Left ventricle myocardium inferior (tissue), 1 donor: ENCODE measurements around the gene CFAP46. TPM values are rescaled to one million over a fixed set of nuclear protein-coding genes. Genes with fewer than 3 reads are reported as not detected.

ENCODE experiments used
- DNase-seq: peaks from one replicate; pipeline ENCODE4 v3.0.0-alpha.2; 2020
- H3K27ac ChIP-seq: fragments of 200-600 bp; replicated peaks from 2 replicates; pipeline ENCODE4 v1.8.0; 2021
- H3K27me3 ChIP-seq: fragments of 200-600 bp; 2 replicates; pipeline ENCODE4 v1.8.0; 2021; ENCODE audit warnings: low read depth
- H3K36me3 ChIP-seq: fragments of 200-600 bp; 2 replicates; pipeline ENCODE4 v1.8.0; 2021
- H3K4me1 ChIP-seq: fragments of 200-600 bp; 2 replicates; pipeline ENCODE4 v1.8.0; 2021
- H3K4me3 ChIP-seq: fragments of 200-600 bp; 2 replicates; pipeline ENCODE4 v1.8.0; 2021; ENCODE audit warnings: mild to moderate bottlenecking, moderate library complexity
- H3K9me3 ChIP-seq: fragments of 200-600 bp; replicated peaks from 2 replicates; pipeline ENCODE4 v1.8.0; 2021
- intact Hi-C: fragments of 100-400 bp; cut with micrococcal nuclease; formaldehyde crosslinking; loops from one replicate; pipeline ENCODE4 v1.11.0; 2022
- total RNA-seq: library from RNA; stranded (reverse); fragmentation: NEBNext Ultra II Directional; extraction: Animal tissue kit (Norgen Biotek cat#: 25700); gene quantifications from one replicate; pipeline ENCODE4 v1.2.1, GENCODE V29; 2021
- TF ChIP-seq, protein P1 (sequence below): fragments of 200-600 bp; IDR thresholded peaks from 2 replicates; pipeline ENCODE4 v1.8.0; 2021; ENCODE audit warnings: antibody characterized with exemption, mild to moderate bottlenecking, borderline replicate concordance
- donor health status: DM: no; HTN: yes; CAD: no; lungs with severe emphysema.

The CFAP46 gene
- total RNA-seq, 1 donor from 2014 or later = 0.99 TPM

DNA sequence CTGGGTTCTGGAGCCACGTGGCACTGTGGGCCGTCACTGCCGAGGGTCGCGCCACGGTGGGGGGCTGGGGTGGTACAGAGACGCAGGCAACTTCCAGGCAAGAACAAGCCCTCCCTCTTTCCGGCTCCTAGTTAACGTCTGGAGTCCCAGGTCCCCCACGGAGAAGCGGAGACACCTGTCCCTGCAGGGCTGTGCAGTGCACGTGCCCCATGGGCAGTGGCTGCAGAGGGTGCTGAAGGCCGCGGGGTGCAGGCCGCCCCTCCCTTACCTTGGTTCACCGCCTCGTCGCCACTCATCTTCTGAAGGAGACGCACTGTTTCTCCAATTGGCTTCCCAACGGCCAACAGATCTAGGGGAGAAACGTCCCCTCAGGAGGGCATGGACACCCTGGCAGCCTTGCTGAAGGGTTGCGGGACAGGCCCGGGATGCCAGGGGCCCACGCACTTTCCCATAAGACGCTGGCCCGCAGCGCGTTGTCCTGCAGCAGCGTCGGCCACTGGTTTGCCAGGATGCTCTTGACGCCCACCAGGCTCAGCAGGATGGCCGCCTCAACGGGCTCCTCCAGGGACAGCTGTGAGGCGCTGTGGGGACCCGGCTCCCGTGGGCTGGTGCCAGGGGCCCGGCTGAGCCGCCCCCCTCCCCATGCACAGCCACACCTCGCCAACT, 132.1 kb downstream of the CFAP46 start:
- peaks cover 90% of the 10 kb centered on the region for H3K27me3 ChIP-seq
- intact Hi-C loops = no loop called here
- TF ChIP-seq, protein P1, sequence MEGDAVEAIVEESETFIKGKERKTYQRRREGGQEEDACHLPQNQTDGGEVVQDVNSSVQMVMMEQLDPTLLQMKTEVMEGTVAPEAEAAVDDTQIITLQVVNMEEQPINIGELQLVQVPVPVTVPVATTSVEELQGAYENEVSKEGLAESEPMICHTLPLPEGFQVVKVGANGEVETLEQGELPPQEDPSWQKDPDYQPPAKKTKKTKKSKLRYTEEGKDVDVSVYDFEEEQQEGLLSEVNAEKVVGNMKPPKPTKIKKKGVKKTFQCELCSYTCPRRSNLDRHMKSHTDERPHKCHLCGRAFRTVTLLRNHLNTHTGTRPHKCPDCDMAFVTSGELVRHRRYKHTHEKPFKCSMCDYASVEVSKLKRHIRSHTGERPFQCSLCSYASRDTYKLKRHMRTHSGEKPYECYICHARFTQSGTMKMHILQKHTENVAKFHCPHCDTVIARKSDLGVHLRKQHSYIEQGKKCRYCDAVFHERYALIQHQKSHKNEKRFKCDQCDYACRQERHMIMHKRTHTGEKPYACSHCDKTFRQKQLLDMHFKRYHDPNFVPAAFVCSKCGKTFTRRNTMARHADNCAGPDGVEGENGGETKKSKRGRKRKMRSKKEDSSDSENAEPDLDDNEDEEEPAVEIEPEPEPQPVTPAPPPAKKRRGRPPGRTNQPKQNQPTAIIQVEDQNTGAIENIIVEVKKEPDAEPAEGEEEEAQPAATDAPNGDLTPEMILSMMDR = no peak
- no peaks in the 10 kb centered on the region for H3K36me3 ChIP-seq
- H3K27ac ChIP-seq = no peak overlapping the region
- H3K4me1 ChIP-seq = no peaks in the 10 kb centered on the region
- no peak overlapping the region for H3K4me3 ChIP-seq
- DNase-seq = no peak
- H3K9me3 ChIP-seq = no peaks in the 10 kb centered on the region

DNA sequence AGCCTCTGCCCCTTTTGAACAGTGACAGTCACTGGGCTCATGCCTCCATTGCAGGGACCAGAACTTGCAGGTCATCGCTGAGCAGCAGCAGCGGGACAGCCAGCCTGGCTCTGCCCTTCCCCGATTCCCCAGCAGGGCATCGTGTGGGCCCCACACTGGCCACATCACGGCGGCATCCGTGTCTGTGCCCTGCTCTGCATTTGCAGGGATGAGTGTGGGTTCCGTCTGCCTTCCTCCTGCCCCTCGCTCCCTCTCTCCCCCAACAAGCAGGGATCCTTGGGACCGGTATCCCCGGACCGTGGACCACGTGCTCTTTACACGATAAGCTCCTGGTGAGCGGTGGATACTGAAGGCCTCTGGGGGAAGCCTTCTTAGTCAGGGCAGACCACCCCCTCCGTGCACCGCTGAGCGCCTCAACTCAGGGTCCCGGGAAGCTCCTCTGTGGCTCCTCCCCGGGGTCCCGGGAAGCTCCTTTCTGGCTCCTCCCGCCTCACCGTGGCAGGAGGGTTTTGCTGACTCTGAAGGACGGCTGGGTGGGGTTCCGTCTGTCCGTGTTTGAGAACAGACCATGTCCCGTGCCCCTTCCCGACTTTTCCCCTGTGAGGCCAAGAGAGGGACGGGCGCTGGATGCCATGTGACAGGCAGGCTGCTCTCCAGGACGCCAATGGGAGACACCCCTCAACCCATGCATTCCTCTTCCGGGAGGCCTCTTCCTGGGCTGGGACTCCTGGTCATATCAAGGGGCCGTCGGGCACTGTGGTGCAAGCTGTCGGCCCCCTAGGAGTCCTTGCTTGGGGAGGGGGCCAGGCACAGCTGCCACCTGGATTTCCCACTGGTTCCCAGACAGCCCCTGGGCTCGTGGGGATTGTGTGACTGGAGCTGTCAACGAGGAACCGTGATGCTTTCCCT, 132.9 kb downstream of the CFAP46 start:
- Histone ChIP-seq H3K27ac (no peak overlapping the region), H3K36me3 (no peaks in the 10 kb centered on the region), H3K27me3 (peaks cover 82% of the 10 kb centered on the region), H3K4me3 (no peak overlapping the region), H3K4me1 (no peaks in the 10 kb centered on the region), H3K9me3 (no peaks in the 10 kb centered on the region)
- no peak for DNase-seq
- TF ChIP-seq, protein P1 = no peak
- intact Hi-C loops = no loop called here

DNA sequence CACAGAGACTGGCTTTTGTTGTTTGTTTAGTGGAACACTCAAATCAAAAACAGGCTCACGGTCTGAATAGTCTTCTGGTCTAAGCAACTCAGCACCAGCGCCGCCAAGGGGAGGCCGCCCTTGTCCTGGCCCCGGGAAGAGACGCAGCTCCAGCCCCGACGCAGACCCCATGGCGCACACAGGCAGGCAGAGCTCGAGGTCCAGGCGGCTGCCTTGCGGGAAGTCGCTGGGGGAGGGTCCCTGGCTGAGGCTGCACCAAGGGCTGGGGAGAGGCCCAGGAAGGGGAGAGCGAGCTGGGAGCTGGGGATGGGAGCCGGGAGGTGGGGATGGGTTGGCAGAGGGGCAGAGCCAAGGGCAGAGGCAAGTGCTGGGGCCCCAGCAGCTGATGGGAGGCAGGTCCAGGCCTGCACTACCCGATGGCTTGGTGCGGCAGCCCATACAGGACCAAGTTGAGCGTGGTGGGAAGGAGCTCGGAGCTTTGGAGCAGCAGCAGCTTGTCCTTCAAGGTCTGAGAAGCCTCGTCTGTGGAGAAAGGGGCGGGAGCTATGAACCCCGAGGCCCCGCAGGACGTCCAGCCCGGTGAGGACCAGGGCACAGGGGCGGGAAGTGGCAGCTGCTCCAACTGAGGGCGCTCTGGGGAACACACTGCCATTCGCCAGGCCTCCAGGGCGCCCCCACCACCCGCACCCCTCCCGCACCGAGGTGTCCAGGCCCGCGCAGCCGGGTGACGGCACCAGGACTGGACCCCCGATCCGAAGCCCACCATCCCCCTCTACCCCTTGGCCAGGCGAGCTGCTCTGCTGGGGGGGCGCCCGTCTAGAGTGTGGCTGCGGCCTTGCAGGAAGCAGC, 133.8 kb downstream of the CFAP46 start:
- peaks cover 76% of the 10 kb centered on the region for H3K27me3 ChIP-seq
- no peaks in the 10 kb centered on the region for H3K4me1 ChIP-seq
- DNase-seq = peak; percentile 12
- no peak overlapping the region for H3K4me3 ChIP-seq
- H3K9me3 ChIP-seq = no peaks in the 10 kb centered on the region
- intact Hi-C loops = no loop called here
- no peaks in the 10 kb centered on the region for H3K36me3 ChIP-seq
- H3K27ac ChIP-seq = no peak overlapping the region
- TF ChIP-seq, protein P1 = no peak

DNA sequence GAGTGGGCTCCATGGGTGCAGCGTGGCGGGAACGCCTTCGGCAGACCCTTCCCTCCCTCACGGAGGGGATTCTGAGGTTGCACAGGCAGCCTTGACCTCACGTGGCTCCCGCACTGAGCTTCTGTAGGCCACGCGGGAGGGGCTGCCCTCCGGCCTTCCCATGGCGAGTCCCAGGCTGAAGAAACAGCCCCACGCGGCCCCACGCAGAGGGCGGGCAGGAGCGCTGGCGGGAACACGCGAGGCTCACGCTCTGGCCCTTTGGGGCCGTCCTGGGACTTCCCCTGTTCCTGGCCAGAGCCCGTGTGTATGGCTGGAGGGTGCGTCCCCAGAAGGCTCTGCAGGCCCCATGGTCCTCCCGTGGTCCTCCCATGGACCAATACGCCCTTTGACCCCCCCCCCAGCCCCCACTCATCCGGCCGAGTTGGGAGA, 134.7 kb downstream of the CFAP46 start:
- H3K4me1 ChIP-seq = no peaks in the 10 kb centered on the region
- DNase-seq = peak; percentile 9
- no peaks in the 10 kb centered on the region for H3K36me3 ChIP-seq
- H3K4me3 ChIP-seq = no peak overlapping the region
- H3K27ac ChIP-seq = no peak overlapping the region
- TF ChIP-seq, protein P1 = no peak
- H3K9me3 ChIP-seq = no peaks in the 10 kb centered on the region
- intact Hi-C loops = no loop called here
- peaks cover 79% of the 10 kb centered on the region for H3K27me3 ChIP-seq

DNA sequence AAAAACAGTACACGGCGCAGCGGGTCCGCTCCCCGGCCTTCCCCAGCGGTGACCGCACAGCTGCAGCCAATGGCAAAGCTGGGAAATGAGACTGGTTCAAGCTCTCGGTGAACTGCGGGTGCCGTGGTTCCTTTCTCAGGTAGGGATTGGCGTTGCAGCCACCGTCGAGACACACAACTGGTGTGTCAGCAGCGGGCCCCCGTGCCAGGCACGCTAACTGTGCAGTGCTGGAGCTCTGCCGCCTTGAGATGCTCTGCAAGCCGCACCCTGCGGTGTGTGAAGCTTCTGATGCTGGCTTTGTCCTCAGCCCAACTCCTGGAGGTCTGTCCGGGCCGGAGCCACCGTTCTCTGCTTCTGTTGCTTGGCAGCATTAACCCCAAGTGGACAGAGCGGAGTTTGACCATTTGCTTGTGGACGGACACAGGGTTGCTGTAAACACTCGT, 135.8 kb downstream of the CFAP46 start:
- intact Hi-C loops = no loop called here
- H3K4me3 ChIP-seq = no peak overlapping the region
- peak; percentile 9 for DNase-seq
- no peaks in the 10 kb centered on the region for H3K36me3 ChIP-seq
- H3K4me1 ChIP-seq = no peaks in the 10 kb centered on the region
- peaks cover 6% of the 10 kb centered on the region for H3K9me3 ChIP-seq
- TF ChIP-seq, protein P1 = no peak
- H3K27me3 ChIP-seq = peaks cover 76% of the 10 kb centered on the region
- no peak overlapping the region for H3K27ac ChIP-seq
